ENCODE results near the gene OTX1. TPM values are rescaled to one million over a fixed set of nuclear protein-coding genes. Genes with fewer than 3 reads are reported as not detected.
"Not testable (repeated sequence)": the region's sequence is repeated elsewhere in the genome, so short reads cannot be mapped to it uniquely, and the experiment has no call there.

Gene OTX1
- total RNA-seq (not detected), polyA plus RNA-seq (not detected)
- long read RNA-seq, donor 1, result 0 reads
- long read RNA-seq, donor 2, result 0 reads
- long read RNA-seq, donor 3, partial matches to known transcripts, result 0 of 1 reads
- long read RNA-seq, donor 3, other reads (novel, unspliced or antisense), result 1 of 1 reads
- long read RNA-seq, donor 4, result 0 reads

DNA sequence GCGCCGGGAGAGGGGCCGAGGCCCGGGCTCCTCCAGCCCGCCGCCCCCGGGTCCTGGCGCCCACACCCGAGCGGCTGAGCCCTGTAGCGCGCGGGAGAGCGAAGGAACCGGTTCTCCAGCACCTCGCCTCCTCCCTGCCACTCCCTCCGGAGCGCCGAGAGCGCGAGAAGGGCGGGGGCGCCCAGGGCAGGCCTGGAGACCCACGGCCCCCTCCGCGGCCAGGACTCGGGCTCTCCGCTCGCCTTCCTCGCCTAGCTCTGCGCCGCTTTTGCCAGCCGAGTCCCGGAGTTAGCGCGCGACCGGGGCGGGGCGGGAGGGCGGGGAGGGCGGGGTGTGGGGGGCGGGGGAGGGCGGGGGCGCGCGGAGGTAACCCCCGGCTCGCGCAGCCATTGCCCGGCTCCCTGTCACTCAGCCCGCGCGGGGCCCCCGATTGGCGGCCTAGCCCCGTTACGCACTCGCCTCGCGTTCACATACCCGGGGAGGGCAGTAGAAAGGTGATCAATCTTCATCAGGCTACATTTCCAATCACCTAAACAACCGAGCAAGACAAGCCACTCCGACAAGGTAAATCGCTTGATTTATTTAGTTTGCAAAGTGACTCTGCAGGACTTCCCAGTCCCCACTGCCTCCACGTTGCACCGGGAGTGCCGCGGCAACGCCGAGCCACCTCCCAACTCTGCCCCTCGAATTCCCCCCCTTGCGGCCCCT is at the start of gene OTX1:
Gene OTX1, plus strand, starts transcription at position 497 of the 708 bp plus-strand sequence. CDS start 2,161 bp downstream, outside the sequence.
- peak; percentile 40 to 61 for ATAC-seq
- Histone ChIP-seq H3K27me3 (ENCODE audit: control insufficient read depth, insufficient read depth) (peaks cover 3% of the 10 kb centered on the region), H3K4me1 (ENCODE audit: control insufficient read depth, insufficient read depth, low read length) (peaks cover 5% of the 10 kb centered on the region), H3K4me3 (ENCODE audit: low read length) (peak within 1 kb of the TSS; percentile 61), H3K27ac (ENCODE audit: low read length) (no peak within 1 kb of the TSS), H3K9me3 (ENCODE audit: control insufficient read depth, low read length) (no peaks in the 10 kb centered on the region)
- WGBS, result 2% methylated on average over 73 of the region's 73 CpGs
- DNase-seq, result peak in 2 of 3 donors; percentile 46 to 64
- intact Hi-C loops (cut with DNase I), result no loop called here

DNA sequence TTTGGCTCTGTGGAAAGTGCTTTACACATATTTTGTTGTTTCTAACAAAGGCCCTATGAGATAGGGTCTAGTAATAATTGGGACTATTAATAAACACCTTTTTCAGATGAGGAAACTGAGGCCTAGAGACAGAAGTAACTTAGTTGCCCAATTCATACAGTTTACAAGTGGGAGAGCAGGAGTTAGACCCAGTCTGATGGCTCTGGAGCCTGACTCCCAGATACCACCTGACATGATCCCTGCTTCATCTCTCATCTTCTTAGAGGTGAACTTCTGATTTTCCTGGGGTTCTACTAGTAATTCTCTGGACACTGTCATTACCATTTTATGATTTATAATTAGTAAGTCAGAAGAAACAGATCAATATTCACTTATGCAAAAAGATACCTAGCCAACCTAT is 49.1 kb upstream of the OTX1 start:
- ATAC-seq (no peak), DNase-seq (no peak)
- no peaks in the 10 kb centered on the region for H3K27me3 ChIP-seq (ENCODE audit: control insufficient read depth, insufficient read depth)
- no peaks in the 10 kb centered on the region for H3K4me1 ChIP-seq (ENCODE audit: control insufficient read depth, insufficient read depth, low read length)
- no peak overlapping the region for H3K27ac ChIP-seq (ENCODE audit: low read length)
- intact Hi-C loops (cut with DNase I), result no loop called here
- H3K9me3 ChIP-seq (ENCODE audit: control insufficient read depth, low read length), result no peaks in the 10 kb centered on the region
- no peak overlapping the region for H3K4me3 ChIP-seq (ENCODE audit: low read length)

DNA sequence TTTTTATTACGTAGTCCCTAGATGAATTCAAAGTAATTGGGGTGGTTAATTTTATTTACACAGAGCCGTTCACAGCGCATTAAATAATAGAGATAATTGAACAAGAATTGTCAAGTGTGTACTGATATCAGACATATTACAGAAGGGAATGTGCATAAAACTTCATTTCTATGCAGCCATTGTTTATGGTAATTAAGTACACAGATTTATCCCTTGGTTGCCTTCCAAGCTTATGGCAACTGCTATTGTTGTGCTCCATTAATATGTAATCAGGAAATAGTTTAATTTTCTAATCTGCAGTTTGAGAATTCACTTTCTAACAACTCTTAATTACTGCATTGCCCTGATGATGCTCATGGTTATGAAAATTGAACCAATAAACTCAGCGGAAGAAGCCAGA is 47.3 kb upstream of the OTX1 start:
- intact Hi-C loops (cut with DNase I), result no loop called here
- H3K4me3 ChIP-seq (ENCODE audit: low read length), result no peak overlapping the region
- 93% methylated on average over 4 of the region's 4 CpGs for WGBS
- H3K27me3 ChIP-seq (ENCODE audit: control insufficient read depth, insufficient read depth), result no peaks in the 10 kb centered on the region
- ATAC-seq (no peak), DNase-seq (no peak)
- H3K9me3 ChIP-seq (ENCODE audit: control insufficient read depth, low read length), result no peaks in the 10 kb centered on the region
- no peaks in the 10 kb centered on the region for H3K4me1 ChIP-seq (ENCODE audit: control insufficient read depth, insufficient read depth, low read length)
- no peak overlapping the region for H3K27ac ChIP-seq (ENCODE audit: low read length)

DNA sequence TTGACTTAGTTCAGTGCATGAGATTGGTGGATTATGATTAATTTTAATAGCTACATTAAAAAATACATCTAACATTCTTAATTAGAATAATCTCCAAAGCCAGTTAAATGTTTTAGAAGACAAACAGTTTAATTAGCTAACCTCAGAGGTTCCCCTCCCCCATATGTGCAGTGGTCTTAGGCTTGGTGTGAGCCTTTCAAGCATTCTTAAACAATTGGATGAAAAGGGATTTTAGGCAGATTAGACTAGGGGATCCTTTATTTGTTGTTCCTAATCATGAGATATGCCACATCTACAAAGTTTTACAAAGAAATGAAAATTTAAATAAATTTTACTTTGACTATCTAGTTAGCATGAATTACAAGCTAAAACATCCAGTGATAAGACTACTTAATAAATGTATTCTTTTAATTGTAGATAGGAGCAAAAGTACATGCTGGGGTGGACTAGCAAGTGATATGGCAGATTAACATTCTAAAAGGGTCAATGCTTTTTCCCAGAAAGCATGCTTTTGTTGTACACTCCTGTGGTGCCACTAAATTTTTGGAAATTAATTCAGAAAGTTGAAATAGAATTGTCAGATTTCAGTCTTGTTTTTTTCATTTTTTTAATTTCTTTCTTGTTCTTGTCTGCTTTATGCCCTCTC is 42.7 kb upstream of the OTX1 start:
- ATAC-seq (no peak), DNase-seq (no peak)
- H3K27me3 ChIP-seq (ENCODE audit: control insufficient read depth, insufficient read depth), result no peaks in the 10 kb centered on the region
- intact Hi-C loops (cut with DNase I), result no loop called here
- no peaks in the 10 kb centered on the region for H3K9me3 ChIP-seq (ENCODE audit: control insufficient read depth, low read length)
- H3K27ac ChIP-seq (ENCODE audit: low read length), result no peak overlapping the region
- no peaks in the 10 kb centered on the region for H3K4me1 ChIP-seq (ENCODE audit: control insufficient read depth, insufficient read depth, low read length)
- H3K4me3 ChIP-seq (ENCODE audit: low read length), result no peak overlapping the region

DNA sequence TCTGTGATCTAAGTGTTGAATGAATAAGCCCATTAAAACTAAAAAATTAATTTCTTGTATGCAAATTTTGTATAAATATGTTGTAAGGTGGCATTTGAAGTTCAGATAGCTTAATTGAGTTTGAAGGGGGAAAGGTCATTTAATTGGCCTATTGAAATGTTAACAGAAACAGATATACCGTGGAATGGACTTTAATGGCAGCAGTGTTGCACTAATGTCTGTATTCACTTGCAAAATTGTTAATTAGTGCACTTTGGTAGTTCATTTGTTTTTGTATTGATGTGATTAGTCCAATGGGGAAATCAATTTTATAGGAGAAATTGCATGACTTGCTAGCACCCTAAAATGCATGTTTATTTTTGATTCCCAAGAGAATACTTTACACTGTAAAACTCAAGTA is 41.8 kb upstream of the OTX1 start:
- intact Hi-C loops (cut with DNase I), result no loop called here
- Histone ChIP-seq H3K4me1 (ENCODE audit: control insufficient read depth, insufficient read depth, low read length) (no peaks in the 10 kb centered on the region), H3K9me3 (ENCODE audit: control insufficient read depth, low read length) (no peaks in the 10 kb centered on the region), H3K27ac (ENCODE audit: low read length) (no peak overlapping the region), H3K27me3 (ENCODE audit: control insufficient read depth, insufficient read depth) (no peaks in the 10 kb centered on the region), H3K4me3 (ENCODE audit: low read length) (no peak overlapping the region)
- WGBS, result 92% methylated on average over 1 of the region's 1 CpG
- ATAC-seq (no peak), DNase-seq (no peak)

DNA sequence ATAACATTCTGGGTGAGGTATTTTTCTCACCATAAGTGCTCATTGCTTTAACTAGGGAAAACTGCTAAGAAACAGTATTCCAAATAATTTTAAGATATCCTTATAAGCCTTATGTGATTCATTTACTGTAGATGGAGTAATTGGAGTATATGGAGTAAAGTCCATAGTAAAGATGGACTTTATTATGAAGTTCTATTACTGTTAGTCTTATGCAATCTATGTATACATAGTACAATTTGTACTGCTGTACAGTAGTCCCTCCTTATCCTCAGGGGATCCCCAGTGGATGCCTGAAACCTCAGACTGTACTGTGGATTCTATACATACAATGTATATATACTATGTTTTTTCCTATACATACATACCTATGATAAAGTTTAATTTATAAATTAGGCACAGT is 41.1 kb upstream of the OTX1 start:
- no peak for ATAC-seq
- no peak for DNase-seq
- Histone ChIP-seq H3K4me1 (ENCODE audit: control insufficient read depth, insufficient read depth, low read length) (no peaks in the 10 kb centered on the region), H3K27me3 (ENCODE audit: control insufficient read depth, insufficient read depth) (no peaks in the 10 kb centered on the region), H3K4me3 (ENCODE audit: low read length) (no peak overlapping the region), H3K27ac (ENCODE audit: low read length) (no peak overlapping the region), H3K9me3 (ENCODE audit: control insufficient read depth, low read length) (no peaks in the 10 kb centered on the region)
- intact Hi-C loops (cut with DNase I), result no loop called here

DNA sequence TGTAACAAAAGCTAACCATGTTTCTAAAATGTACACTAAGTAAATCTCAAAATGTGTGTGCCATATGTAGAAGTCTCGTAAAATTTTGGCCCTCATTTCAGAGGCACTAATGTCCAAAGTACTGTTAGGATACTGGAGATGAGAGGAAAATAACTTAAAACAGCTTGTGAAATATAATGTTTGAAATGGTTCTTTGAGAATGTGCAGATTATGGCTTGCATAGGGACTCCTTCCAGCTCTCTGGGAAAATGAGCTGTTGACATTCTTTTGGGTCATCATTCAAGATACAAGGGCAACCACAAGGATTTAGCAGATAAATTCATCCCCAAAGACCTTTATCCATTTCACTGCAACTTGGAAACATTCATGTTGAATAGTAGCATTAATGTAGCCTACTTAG is 38.1 kb upstream of the OTX1 start:
- intact Hi-C loops (cut with DNase I), result no loop called here
- no peak for DNase-seq
- Histone ChIP-seq H3K27me3 (ENCODE audit: control insufficient read depth, insufficient read depth) (no peaks in the 10 kb centered on the region), H3K27ac (ENCODE audit: low read length) (no peak overlapping the region), H3K4me1 (ENCODE audit: control insufficient read depth, insufficient read depth, low read length) (no peaks in the 10 kb centered on the region), H3K4me3 (ENCODE audit: low read length) (no peak overlapping the region), H3K9me3 (ENCODE audit: control insufficient read depth, low read length) (no peaks in the 10 kb centered on the region)
- no peak for ATAC-seq
- WGBS, result 93% methylated on average over 1 of the region's 1 CpG

DNA sequence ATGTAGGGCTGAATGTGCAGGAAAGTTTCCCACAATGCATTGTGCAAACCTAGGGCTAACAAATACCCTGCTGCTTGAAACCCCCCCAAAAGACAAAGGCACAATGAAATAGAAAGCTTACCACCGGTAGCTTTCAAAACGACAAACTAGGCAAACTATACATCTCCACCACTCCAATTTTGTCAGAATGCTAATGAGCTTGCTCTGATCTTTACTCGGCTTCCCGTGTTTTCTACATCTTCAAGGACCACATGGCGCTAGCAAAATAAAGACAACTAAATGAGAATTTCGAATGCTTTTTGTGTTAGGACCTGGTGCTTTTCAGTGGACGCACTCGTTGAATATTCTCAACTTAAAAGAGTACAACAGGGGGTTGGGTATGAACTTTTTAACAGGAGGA is 37.2 kb upstream of the OTX1 start:
- no peaks in the 10 kb centered on the region for H3K9me3 ChIP-seq (ENCODE audit: control insufficient read depth, low read length)
- no peaks in the 10 kb centered on the region for H3K4me1 ChIP-seq (ENCODE audit: control insufficient read depth, insufficient read depth, low read length)
- H3K4me3 ChIP-seq (ENCODE audit: low read length), result no peak overlapping the region
- DNase-seq (no peak), ATAC-seq (no peak)
- H3K27me3 ChIP-seq (ENCODE audit: control insufficient read depth, insufficient read depth), result no peaks in the 10 kb centered on the region
- intact Hi-C loops (cut with DNase I), result no loop called here
- H3K27ac ChIP-seq (ENCODE audit: low read length), result no peak overlapping the region
- WGBS, result 89% methylated on average over 8 of the region's 8 CpGs

DNA sequence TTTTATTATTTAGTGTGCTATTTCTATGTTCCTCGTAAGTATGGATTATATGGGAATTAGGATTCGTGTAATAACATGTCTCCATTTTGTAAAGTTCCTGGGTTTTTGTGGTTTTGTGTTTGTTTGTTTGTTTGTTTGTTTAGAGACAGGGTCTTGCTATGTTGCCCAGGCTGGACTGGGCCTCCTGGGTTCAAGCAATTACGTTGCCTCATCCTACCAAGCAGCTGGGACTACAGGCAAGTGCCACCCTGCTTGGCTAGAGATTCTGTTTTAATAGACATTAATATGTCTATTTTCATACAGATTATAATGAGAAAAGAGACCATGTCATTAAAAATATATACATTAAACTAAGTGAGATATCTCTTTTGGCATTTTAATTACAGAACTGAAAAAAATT is 35.2 kb upstream of the OTX1 start:
- ATAC-seq (no peak), DNase-seq (no peak)

DNA sequence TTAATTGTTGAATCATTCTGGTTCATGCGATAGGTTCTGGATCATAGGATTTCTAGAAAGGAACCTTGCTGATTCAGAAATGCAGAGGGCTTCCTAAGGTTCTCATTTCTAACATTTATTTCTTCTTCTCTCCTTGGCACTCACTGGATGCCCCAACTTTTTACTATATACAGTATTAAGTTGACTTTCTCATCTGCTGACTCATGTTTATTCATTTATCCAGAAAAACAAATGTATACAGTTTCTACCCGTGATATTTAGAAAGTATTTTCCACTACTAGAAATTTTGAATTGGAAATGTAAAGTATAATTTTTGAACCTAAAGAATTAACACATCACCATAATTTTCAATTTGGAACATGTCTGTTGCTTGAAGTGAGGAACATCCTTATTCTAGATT is 32.2 kb upstream of the OTX1 start:
- WGBS, result 96% methylated on average over 2 of the region's 2 CpGs
- ATAC-seq (no peak), DNase-seq (no peak)
- H3K4me1 ChIP-seq (ENCODE audit: control insufficient read depth, insufficient read depth, low read length), result no peaks in the 10 kb centered on the region
- H3K27ac ChIP-seq (ENCODE audit: low read length), result no peak overlapping the region
- H3K27me3 ChIP-seq (ENCODE audit: control insufficient read depth, insufficient read depth), result no peaks in the 10 kb centered on the region
- intact Hi-C loops (cut with DNase I), result no loop called here
- no peak overlapping the region for H3K4me3 ChIP-seq (ENCODE audit: low read length)
- H3K9me3 ChIP-seq (ENCODE audit: control insufficient read depth, low read length), result no peaks in the 10 kb centered on the region

More for the DNA sequence above, 35.2 kb upstream of the OTX1 start:
- Histone ChIP-seq H3K4me3 (ENCODE audit: low read length) (no peak overlapping the region), H3K9me3 (ENCODE audit: control insufficient read depth, low read length) (no peaks in the 10 kb centered on the region), H3K4me1 (ENCODE audit: control insufficient read depth, insufficient read depth, low read length) (no peaks in the 10 kb centered on the region), H3K27ac (ENCODE audit: low read length) (no peak overlapping the region), H3K27me3 (ENCODE audit: control insufficient read depth, insufficient read depth) (no peaks in the 10 kb centered on the region)
- intact Hi-C loops (cut with DNase I), result no loop called here
- WGBS, result 97% methylated on average over 3 of the region's 3 CpGs

DNA sequence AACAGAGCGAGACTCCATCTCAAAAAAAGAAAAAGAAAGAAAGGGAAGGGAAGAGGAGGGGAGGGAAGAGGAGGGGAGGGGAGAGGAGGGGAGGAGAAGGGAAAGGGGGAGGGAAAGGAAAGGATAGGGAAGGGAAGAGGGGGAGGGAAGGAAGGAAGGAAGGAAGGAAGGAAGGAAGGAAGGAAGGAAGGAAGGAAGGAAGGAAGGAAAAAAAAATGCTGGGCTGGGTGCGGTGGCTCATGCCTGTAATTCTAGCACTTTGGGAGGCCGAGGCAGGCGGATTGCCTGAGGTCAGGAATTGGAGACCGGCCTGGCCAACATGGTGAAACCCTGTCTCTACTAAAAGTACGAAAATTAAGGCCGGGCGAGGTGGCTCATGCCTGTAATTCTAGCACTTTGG is 30.9 kb upstream of the OTX1 start:
- ATAC-seq; H3K27ac ChIP-seq (ENCODE audit: low read length); DNase-seq; intact Hi-C loops (cut with DNase I); H3K9me3 ChIP-seq (ENCODE audit: control insufficient read depth, low read length); H3K27me3 ChIP-seq (ENCODE audit: control insufficient read depth, insufficient read depth); H3K4me1 ChIP-seq (ENCODE audit: control insufficient read depth, insufficient read depth, low read length); H3K4me3 ChIP-seq (ENCODE audit: low read length): not testable (repeated sequence)
- 96% methylated on average over 8 of the region's 8 CpGs for WGBS

Data from right cardiac atrium (tissue), 5 donors.